ENCODE measurements around the gene EML2.
"Not testable (repeated sequence)": the region's sequence is repeated elsewhere in the genome, so short reads cannot be mapped to it uniquely, and the experiment has no call there.

- TF ChIP-seq YY1 (IDR thresholded peaks at IDR 0.05; ENCODE audit: insufficient read depth, insufficient read length); SUZ12 (IDR thresholded peaks at IDR 0.05; ENCODE audit: extremely low read depth, insufficient read depth, insufficient read length); ZNF274 (IDR thresholded peaks at IDR 0.05; ENCODE audit: low read depth, low read length): not testable (repeated sequence)
Measured at GRCh38 chr19:45615056-45615455, 24.1 kb downstream of the EML2 start.
